Heart left ventricle (tissue), 13 donors: ENCODE measurements around the gene LIPG.

ENCODE experiments used
- CTCF ChIP-seq, 12 donors: fragments of 200-600 bp; sonication (generic) in 4 of 12; IDR thresholded peaks; one replicate each; pipeline versions ENCODE4 v1.5.0 to v1.8.0; 2018 to 2022; ENCODE audit warnings: antibody characterized with exemption in 12 of 12, mild to moderate bottlenecking in 5 of 12
- POLR2A ChIP-seq, 2 donors: fragments of 450-650 bp; IDR thresholded peaks; one replicate each; pipeline ENCODE4 v1.6.1; 2017; ENCODE audit warnings: antibody characterized with exemption in 2 of 2, mild to moderate bottlenecking in 2 of 2, moderate library complexity in 2 of 2
- donor health status: ischemic (EF 13 %, LVEDD 7.1; RV severe dilation, severe dysfunction).
- donor health status: DM: no; HTN: yes; CAD: no.
- donor health status: DM: no; HTN: no; CAD: no.
- donor health status: ischemic (EF 25% LVEDD 6.9; RV normal size, moderate dysfunction).
- donor health status: ischemic (EF 25% LVEDD 5.7; RV mildly dilated, moderate dysfunction).
- donor health status: ischemic (EF 35%, LVEDD 5.7; RV mildly dilated, moderate dysfunction).
- donor health status: nonischemic (EF 11% LVEDD 7.7; RV severe dilation, severe dysfunction).
- donor health status: DM: yes; HTN: yes; CAD: no.
- donor health status: PGD.
- donor health status: ischemic (EF 29% LVEDD 5.4; RV normal size, mild dysfunction).
- donor health status: nonischemic (EF 23%, LVEDD 6.1; RV moderate dilation, normal function).

GRCh38 chr18:49531678-49532153 lies 30.1 kb upstream of the LIPG start:
- TF ChIP-seq CTCF (IDR thresholded peaks at IDR 0.05): no peak
- TF ChIP-seq POLR2A (IDR thresholded peaks at IDR 0.05): no peak
